IMR-90 (cell line): Measurements from ENCODE around the gene PCK2. TPM values are rescaled to one million over a fixed set of nuclear protein-coding genes. Genes with fewer than 3 reads are reported as not detected.

ENCODE experiments used
- ATAC-seq: fragments of 200-7000 bp; cut with Tn5 transposase; 2 replicates; pipeline ENCODE4 v1.9.1; 2020; ENCODE audit warnings: low read depth, mild to moderate bottlenecking, moderate library complexity
- BruUV-seq: library from RNA; stranded (reverse); fragments of 400-500 nt; replicated peaks from 2 replicates; lab custom pipeline; 2021; lab: Mats Ljungman, UMichigan
- CTCF ChIA-PET: fragments of 300-600 bp; formaldehyde crosslinking; extraction: SDS; loops from one replicate; lab custom pipeline; 2021; ENCODE audit warnings: antibody characterized with exemption; lab: Yijun Ruan, JAX
- POLR2A ChIA-PET: fragments of 300-600 bp; sonication (Branson Sonifier 250); formaldehyde crosslinking; loops from one replicate; lab custom pipeline; 2022; ENCODE audit warnings: antibody characterized with exemption; ENCODE audit not compliant: unreplicated experiment; lab: Charles Lee
- DNase-seq: peaks from one replicate; pipeline ENCODE4 v3.0.0; 2013
- H2AFZ ChIP-seq: replicated peaks from 2 replicates; pipeline ENCODE3; 2013; ENCODE audit warnings: low read length, mild to moderate bottlenecking; ENCODE audit not compliant: poor library complexity
- H2AK5ac ChIP-seq: 2 replicates; pipeline ENCODE4 v1.6.1; 2013; ENCODE audit warnings: low read depth, low read length, inconsistent platforms
- H2AK9ac ChIP-seq: replicated peaks from 2 replicates; pipeline ENCODE3; 2013; ENCODE audit warnings: mild to moderate bottlenecking, low read depth, low read length, moderate library complexity; ENCODE audit not compliant: poor library complexity
- H2BK120ac ChIP-seq: 2 replicates; pipeline ENCODE4 v1.6.1; 2013; ENCODE audit warnings: low read depth, low read length, inconsistent platforms
- H2BK15ac ChIP-seq: 3 replicates; pipeline ENCODE4 v1.6.1; 2013; ENCODE audit warnings: low read depth, low read length, inconsistent platforms
- H2BK20ac ChIP-seq: 2 replicates; pipeline ENCODE4 v1.6.1; 2013; ENCODE audit warnings: low read depth, mild to moderate bottlenecking, inconsistent platforms, low read length, moderate library complexity
- H2BK5ac ChIP-seq: 2 replicates; pipeline ENCODE4 v1.6.1; 2013; ENCODE audit warnings: mild to moderate bottlenecking, low read depth, low read length, inconsistent platforms; ENCODE audit not compliant: poor library complexity, severe bottlenecking
- H3K14ac ChIP-seq: replicated peaks from 2 replicates; pipeline ENCODE4 v1.6.1; 2013; ENCODE audit warnings: low read depth, low read length, inconsistent platforms
- H3K18ac ChIP-seq: 2 replicates; pipeline ENCODE4 v1.6.1; 2013; ENCODE audit warnings: low read depth, low read length, control low read depth
- H3K23ac ChIP-seq: 2 replicates; pipeline ENCODE4 v1.6.1; 2013; ENCODE audit warnings: low read depth, low read length, inconsistent platforms
- H3K27ac ChIP-seq: 2 replicates; pipeline ENCODE4 v1.5.1; 2013; ENCODE audit warnings: mild to moderate bottlenecking, control low read depth, low read length; ENCODE audit not compliant: insufficient read depth
- H3K27me3 ChIP-seq: 2 replicates; pipeline ENCODE4 v1.6.1; 2013; ENCODE audit warnings: low read length; ENCODE audit not compliant: control insufficient read depth, insufficient read depth
- H3K36me3 ChIP-seq: 2 replicates; pipeline ENCODE4 v1.6.1; 2013; ENCODE audit warnings: low read length, mixed read lengths; ENCODE audit not compliant: control insufficient read depth, insufficient read depth
- H3K4ac ChIP-seq: 2 replicates; pipeline ENCODE4 v1.6.1; 2013; ENCODE audit warnings: low read depth, low read length, inconsistent platforms
- H3K4me1 ChIP-seq: 2 replicates; pipeline ENCODE4 v1.6.1; 2013; ENCODE audit warnings: low read length, mixed read lengths; ENCODE audit not compliant: control insufficient read depth, insufficient read depth
- H3K4me2 ChIP-seq: 2 replicates; pipeline ENCODE4 v1.6.1; 2013; ENCODE audit warnings: low read depth, mild to moderate bottlenecking, control low read depth, low read length, moderate library complexity
- H3K4me3 ChIP-seq: 2 replicates; pipeline ENCODE4 v1.5.1; 2013; ENCODE audit warnings: low read depth, mild to moderate bottlenecking, control low read depth, low read length, moderate library complexity; ENCODE audit not compliant: insufficient read depth
- H3K56ac ChIP-seq: 2 replicates; pipeline ENCODE4 v1.6.1; 2013; ENCODE audit warnings: low read length, inconsistent platforms; ENCODE audit not compliant: insufficient read depth; ENCODE audit errors: extremely low read depth
- H3K79me1 ChIP-seq, 2 experiments: 2 replicates each; pipeline ENCODE4 v1.6.1; 2013; ENCODE audit warnings: low read length in 2 of 2, inconsistent platforms in 1 of 2, low read depth in 1 of 2
- H3K9ac ChIP-seq: 2 replicates; pipeline ENCODE4 v1.6.1; 2013; ENCODE audit warnings: low read depth, low read length, control low read depth
- H3K9me1 ChIP-seq: 2 replicates; pipeline ENCODE4 v1.6.1; 2013; ENCODE audit warnings: low read length, inconsistent platforms; ENCODE audit not compliant: insufficient read depth
- H3K9me3 ChIP-seq: 2 replicates; pipeline ENCODE4 v1.6.1; 2013; ENCODE audit warnings: low read length; ENCODE audit not compliant: control insufficient read depth, insufficient read depth
- H4K20me1 ChIP-seq: 2 replicates; pipeline ENCODE4 v1.6.1; 2013; ENCODE audit warnings: low read length, inconsistent platforms; ENCODE audit not compliant: insufficient read depth
- H4K5ac ChIP-seq: 2 replicates; pipeline ENCODE4 v1.6.1; 2013; ENCODE audit warnings: mild to moderate bottlenecking, low read depth, low read length, control low read depth
- H4K8ac ChIP-seq, 2 experiments: 2 replicates each; pipeline ENCODE4 v1.6.1; 2013; ENCODE audit warnings: low read depth in 2 of 2, low read length in 2 of 2, control low read depth in 1 of 2, inconsistent platforms in 1 of 2
- H4K91ac ChIP-seq: 2 replicates; pipeline ENCODE4 v1.6.1; 2013; ENCODE audit warnings: low read depth, low read length, inconsistent platforms; ENCODE audit not compliant: insufficient read depth
- CHD1 ChIP-seq: IDR thresholded peaks from 2 replicates; pipeline ENCODE4 v1.6.1; 2012; ENCODE audit warnings: low read depth, low read length, improper control_type of control experiment
- MAZ ChIP-seq: IDR thresholded peaks from 2 replicates; pipeline ENCODE4 v1.6.1; 2012; ENCODE audit warnings: low read depth, mild to moderate bottlenecking, low read length, improper control_type of control experiment, moderate library complexity, borderline replicate concordance
- MXI1 ChIP-seq: IDR thresholded peaks from 2 replicates; pipeline ENCODE4 v1.6.1; 2012; ENCODE audit warnings: low read depth, mild to moderate bottlenecking, low read length, moderate library complexity, borderline replicate concordance
- RFX5 ChIP-seq: IDR thresholded peaks from 2 replicates; pipeline ENCODE4 v1.8.0; 2012; ENCODE audit warnings: low read depth, mild to moderate bottlenecking, low read length, moderate library complexity
- SMC3 ChIP-seq: fragments of 150-350 bp; IDR thresholded peaks from 2 replicates; pipeline ENCODE4 v1.6.1; 2016; ENCODE audit warnings: low read depth, mild to moderate bottlenecking, antibody characterized with exemption, low read length, moderate library complexity
- USF2 ChIP-seq: fragments of 150-350 bp; IDR thresholded peaks from 2 replicates; pipeline ENCODE4 v1.6.1; 2017; ENCODE audit warnings: mild to moderate bottlenecking, antibody characterized with exemption, low read length, low read depth
- WGBS, 2 experiments: methylation state at CpG; one replicate each; pipeline versions ENCODE4 v1.1.5 to v1.1.7; 2013; ENCODE audit warnings: missing lambda C conversion rate in 2 of 2; ENCODE audit not compliant: insufficient read length in 1 of 2; ENCODE audit errors: extremely low coverage in 2 of 2; 5-methylcytosine and 5-hydroxymethylcytosine counted together
- dilution Hi-C: fragments of 300-500 bp; cut with HindIII; formaldehyde crosslinking; loops from one replicate; pipeline ENCODE4 v1.14.3; 2018; ENCODE audit warnings: low sequenced_read_pairs; ENCODE audit not compliant: unreplicated experiment
- in situ Hi-C: fragments of 300-500 bp; cut with MboI; formaldehyde crosslinking; loops from 3 replicates; pipeline ENCODE4 v1.14.3; 2019; ENCODE audit warnings: low sequenced_read_pairs, inconsistent platforms, mixed read lengths
- intact Hi-C: fragments of 100-400 bp; cut with micrococcal nuclease; formaldehyde crosslinking; loops from 2 replicates; pipeline ENCODE4 v1.10.0; 2022
- polyA plus RNA-seq, 3 experiments: library from polyadenylated mRNA; depleted of rRNA; stranded (reverse); fragments of >200 nt; gene quantifications; 2 replicates each; pipeline ENCODE4 v1.2.3, GENCODE V29; 2012; ENCODE audit warnings: low replicate concordance in 1 of 3
- total RNA-seq: library from RNA; depleted of rRNA; stranded (reverse); fragments of >200 nt; gene quantifications from 2 replicates; pipeline ENCODE4 v1.2.3, GENCODE V29; 2012
- TF ChIP-seq, protein P1 (sequence below): fragments of 150-350 bp; IDR thresholded peaks from 2 replicates; pipeline ENCODE4 v1.6.1; 2016; ENCODE audit warnings: low read depth, mild to moderate bottlenecking, low read length, moderate library complexity, borderline replicate concordance
- TF ChIP-seq, protein P2 (sequence below): conservative IDR thresholded peaks from 2 replicates; pipeline ENCODE4 v1.5.1; 2012; ENCODE audit warnings: mild to moderate bottlenecking, low read depth, low read length, improper control_type of control experiment

The PCK2 gene
- total and polyA plus RNA-seq, 2 of the 4 experiments (the other 2 are of a cell fraction), result 13.4 to 29.4 TPM

GRCh38 chr14:24077086-24077485 lies 17.0 kb upstream of the PCK2 start:
- no peak overlapping the region for H4K91ac ChIP-seq
- intact Hi-C loops, result no loop called here
- H2AFZ ChIP-seq, result peak overlapping the region; percentile 37
- H3K4me2 ChIP-seq, result no peak overlapping the region
- H2AK5ac ChIP-seq, result no peak overlapping the region
- no peak overlapping the region for H3K9ac ChIP-seq
- ChIA-PET POLR2A (no interaction called here), CTCF (no interaction called here)
- H3K4me3 ChIP-seq, result no peak overlapping the region
- dilution Hi-C loops, result no loop called here
- H4K8ac ChIP-seq, result no peak overlapping the region
- H3K56ac ChIP-seq, result no peak overlapping the region
- no peaks in the 10 kb centered on the region for H3K9me1 ChIP-seq
- in situ Hi-C loops, result no loop called here
- no peak overlapping the region for H2BK5ac ChIP-seq
- no peak overlapping the region for H3K27ac ChIP-seq
- no peak for DNase-seq
- no peak overlapping the region for H2BK15ac ChIP-seq
- ATAC-seq, result no peak
- no peaks in the 10 kb centered on the region for H3K79me1 ChIP-seq
- H2AK9ac ChIP-seq, result no peak overlapping the region
- H3K27me3 ChIP-seq, result peaks cover 87% of the 10 kb centered on the region
- H3K36me3 ChIP-seq, result no peaks in the 10 kb centered on the region
- TF ChIP-seq MXI1, result no peak
- no peak for TF ChIP-seq MAZ
- TF ChIP-seq USF2, result no peak
- TF ChIP-seq, protein P1, sequence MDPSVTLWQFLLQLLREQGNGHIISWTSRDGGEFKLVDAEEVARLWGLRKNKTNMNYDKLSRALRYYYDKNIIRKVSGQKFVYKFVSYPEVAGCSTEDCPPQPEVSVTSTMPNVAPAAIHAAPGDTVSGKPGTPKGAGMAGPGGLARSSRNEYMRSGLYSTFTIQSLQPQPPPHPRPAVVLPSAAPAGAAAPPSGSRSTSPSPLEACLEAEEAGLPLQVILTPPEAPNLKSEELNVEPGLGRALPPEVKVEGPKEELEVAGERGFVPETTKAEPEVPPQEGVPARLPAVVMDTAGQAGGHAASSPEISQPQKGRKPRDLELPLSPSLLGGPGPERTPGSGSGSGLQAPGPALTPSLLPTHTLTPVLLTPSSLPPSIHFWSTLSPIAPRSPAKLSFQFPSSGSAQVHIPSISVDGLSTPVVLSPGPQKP, result no peak
- TF ChIP-seq, protein P2, sequence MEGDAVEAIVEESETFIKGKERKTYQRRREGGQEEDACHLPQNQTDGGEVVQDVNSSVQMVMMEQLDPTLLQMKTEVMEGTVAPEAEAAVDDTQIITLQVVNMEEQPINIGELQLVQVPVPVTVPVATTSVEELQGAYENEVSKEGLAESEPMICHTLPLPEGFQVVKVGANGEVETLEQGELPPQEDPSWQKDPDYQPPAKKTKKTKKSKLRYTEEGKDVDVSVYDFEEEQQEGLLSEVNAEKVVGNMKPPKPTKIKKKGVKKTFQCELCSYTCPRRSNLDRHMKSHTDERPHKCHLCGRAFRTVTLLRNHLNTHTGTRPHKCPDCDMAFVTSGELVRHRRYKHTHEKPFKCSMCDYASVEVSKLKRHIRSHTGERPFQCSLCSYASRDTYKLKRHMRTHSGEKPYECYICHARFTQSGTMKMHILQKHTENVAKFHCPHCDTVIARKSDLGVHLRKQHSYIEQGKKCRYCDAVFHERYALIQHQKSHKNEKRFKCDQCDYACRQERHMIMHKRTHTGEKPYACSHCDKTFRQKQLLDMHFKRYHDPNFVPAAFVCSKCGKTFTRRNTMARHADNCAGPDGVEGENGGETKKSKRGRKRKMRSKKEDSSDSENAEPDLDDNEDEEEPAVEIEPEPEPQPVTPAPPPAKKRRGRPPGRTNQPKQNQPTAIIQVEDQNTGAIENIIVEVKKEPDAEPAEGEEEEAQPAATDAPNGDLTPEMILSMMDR, result no peak
- no peak for TF ChIP-seq CHD1
- no peak for TF ChIP-seq SMC3
- TF ChIP-seq RFX5, result no peak
- H4K5ac ChIP-seq, result no peak overlapping the region
- BruUV-seq, result no TSS peak
- WGBS, 2 experiments, result 86% methylated on average over 20 of the region's 23 CpGs; no CpG with 5 or more reads in 1 of the 2 experiments
- no peaks in the 10 kb centered on the region for H3K9me3 ChIP-seq
- H3K18ac ChIP-seq, result no peak overlapping the region
- H3K4me1 ChIP-seq, result peaks cover 2% of the 10 kb centered on the region; the same call in 1 of the 2 replicates
- H4K20me1 ChIP-seq, result no peaks in the 10 kb centered on the region; the same call in 1 of the 2 replicates
- no peak overlapping the region for H3K23ac ChIP-seq
- H3K4ac ChIP-seq, result no peak overlapping the region
- no peak overlapping the region for H3K14ac ChIP-seq
- H2BK20ac ChIP-seq, result no peak overlapping the region
- H2BK120ac ChIP-seq, result no peak overlapping the region
